NCI-H69 (cell line): ENCODE measurements around the gene ANXA2R.
A peak's percentile ranks its signal among the peaks of the same experiment; 100 is the strongest.
"Not testable (repeated sequence)": the region's sequence is repeated elsewhere in the genome, so short reads cannot be mapped to it uniquely, and the experiment has no call there.

ENCODE experiments used
- DNase-seq: peaks from one replicate; lab custom pipeline; 2025; lab: John Stamatoyannopoulos, UW

Gene ANXA2R

GRCh38 chr5:43060020-43060419 is 19.9 kb upstream of the ANXA2R start:
- not testable (repeated sequence) for DNase-seq

- DNase-seq, result not testable (repeated sequence)
Observed at GRCh38 chr5:43055098-43055497, 15.0 kb upstream of the ANXA2R start.

DNA sequence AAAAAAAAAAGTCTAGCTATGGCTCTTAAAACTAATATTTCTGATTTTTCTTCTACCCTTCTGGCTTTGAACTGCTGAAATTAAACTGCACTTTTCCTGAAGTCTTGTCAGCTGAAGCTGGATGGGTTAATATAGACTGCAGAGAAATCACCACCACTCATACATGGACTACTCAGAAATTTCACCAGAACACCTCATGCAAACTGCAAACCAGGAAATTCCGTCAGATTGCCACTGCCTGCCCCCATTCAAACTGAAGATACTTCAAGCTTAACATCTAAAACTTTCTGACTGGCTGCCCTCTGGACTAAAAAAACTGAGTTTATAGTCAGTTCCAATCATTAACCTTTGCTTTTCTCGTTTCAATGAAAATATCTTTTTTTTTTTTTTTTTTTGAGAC is 11.6 kb upstream of the ANXA2R start:
- DNase-seq, result no peak

GRCh38 chr5:43050384-43050783 is 10.3 kb upstream of the ANXA2R start:
- DNase-seq, result no peak

- no peak for DNase-seq
Observed at GRCh38 chr5:43049236-43049635, 9.1 kb upstream of the ANXA2R start.

GRCh38 chr5:43046474-43046873 is 6.4 kb upstream of the ANXA2R start:
- DNase-seq, result no peak

DNA sequence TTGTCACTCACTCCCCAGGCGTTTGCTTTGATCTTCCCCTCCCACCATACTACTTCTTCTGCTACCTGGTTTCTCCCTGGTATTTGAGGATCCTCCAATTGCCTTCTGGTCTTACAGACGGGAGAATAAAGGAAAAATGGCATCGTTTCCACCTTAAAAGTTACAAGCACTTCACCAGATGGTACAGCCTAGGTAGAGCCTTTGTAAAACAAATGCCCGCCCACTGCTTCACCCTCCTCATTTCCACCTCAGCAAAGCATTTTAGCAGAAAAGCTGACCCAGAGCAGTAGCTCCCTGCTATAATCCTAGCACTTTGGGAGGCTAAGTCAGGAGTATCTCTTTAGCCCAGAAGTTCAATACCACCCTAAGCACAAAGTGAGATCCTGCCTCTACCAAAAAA is 5.1 kb upstream of the ANXA2R start:
- DNase-seq, result no peak

DNA sequence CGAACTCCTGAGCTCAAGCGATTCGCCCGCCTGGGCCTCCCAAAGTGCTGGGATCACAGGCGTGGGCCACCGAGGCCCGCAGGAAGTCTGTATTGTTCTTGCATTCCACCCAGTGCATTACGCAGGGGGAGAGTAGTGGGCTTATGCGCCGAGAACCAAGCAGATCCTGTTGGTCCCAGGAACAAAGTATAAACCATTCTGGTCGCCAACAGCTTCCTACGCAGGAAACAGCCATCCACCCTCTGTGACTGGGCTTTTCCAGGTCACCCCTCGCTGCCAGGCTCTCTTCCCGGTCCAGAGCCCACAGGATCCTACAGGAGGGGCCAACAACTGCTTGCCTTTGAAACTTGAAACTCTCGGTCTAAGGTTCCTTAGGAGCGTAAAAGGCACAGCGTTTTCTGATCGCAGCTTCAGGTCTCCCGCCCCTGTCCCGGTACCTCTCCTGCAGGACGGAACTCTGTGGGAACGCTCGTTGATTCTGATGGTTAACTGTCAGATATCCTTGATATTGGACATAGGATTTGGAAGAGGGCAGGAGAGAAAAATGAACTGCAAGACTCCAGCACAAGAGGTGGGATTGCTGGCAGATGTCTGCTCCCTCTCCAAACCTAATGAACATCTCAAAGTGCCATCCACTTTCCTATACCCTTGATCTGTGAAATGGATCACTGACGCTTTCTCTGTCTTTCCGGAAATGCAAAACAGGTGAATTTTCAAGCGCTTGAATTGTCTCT is 4.2 kb upstream of the ANXA2R start:
- DNase-seq, result no peak

DNA sequence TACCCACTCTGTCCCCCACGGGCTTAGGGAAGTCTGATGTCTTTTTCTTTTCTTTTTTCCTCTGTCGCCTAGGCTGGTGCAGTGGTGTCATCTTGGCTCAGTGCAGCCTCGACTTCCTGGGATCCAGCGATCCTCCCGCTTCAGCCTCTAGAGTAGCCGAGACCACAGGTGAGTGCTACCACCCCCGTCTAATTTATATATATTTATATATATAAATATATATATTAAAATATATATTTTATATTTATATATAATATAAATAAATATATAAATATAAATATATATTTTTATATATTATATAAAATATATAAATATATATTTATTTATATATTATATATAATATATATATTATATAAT is 3.3 kb upstream of the ANXA2R start:
- DNase-seq, result no peak

- DNase-seq, result peak; percentile 54
Observed at GRCh38 chr5:43042626-43043399, 2.7 kb upstream of the ANXA2R start.

DNA sequence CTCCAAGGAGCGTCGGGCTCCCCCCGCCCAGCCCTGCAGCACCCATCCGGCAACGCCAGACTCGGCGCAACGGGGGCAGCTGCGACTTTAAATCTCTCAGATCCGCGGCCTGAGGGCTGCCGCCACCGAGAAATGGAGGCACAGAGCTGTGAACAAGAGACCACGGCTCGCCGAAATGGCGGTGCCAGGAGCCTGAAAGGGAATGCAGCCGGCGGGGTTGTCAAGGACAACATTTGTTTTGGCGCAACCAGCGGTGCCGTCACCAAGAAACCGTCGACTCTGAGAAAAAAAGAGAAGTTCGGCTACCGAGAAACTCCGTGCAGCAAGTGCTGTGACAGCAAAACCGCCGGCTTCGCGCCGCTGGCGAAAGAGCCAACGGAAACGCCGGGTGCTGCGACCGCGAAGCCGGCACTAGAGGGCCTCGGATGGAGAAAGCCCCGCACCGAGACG is 2.1 kb upstream of the ANXA2R start:
- peak; percentile 69 for DNase-seq

- peak; percentile 64 for DNase-seq
Observed at GRCh38 chr5:43041669-43042175, 1.6 kb upstream of the ANXA2R start.

DNA sequence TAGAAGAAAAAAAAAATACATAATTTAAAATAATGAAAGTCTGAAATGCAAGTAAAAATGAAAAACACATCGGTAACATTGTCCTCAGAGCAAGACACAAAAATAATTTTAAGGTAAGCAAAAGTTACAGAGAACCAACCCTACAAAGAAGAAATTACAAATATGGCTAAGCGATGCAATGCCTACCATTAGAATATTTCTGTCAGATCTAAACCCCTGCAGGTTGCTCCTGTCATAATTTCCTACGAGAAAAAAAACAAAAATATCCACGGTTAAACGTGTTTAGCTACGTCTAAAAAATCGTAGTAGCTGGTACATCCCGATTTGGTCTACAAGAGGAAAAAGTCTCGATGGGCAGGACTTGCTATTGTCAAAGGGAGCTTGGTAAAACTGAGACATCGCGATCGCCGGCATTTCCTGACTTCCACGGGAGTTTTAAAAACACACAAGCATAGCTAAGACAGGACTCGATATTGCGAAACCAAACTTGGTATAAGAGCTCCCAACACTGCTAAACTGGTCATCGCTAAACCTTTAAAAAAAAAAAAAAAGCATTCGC is 1.1 kb upstream of the ANXA2R start:
- peak; percentile 21 for DNase-seq

DNA sequence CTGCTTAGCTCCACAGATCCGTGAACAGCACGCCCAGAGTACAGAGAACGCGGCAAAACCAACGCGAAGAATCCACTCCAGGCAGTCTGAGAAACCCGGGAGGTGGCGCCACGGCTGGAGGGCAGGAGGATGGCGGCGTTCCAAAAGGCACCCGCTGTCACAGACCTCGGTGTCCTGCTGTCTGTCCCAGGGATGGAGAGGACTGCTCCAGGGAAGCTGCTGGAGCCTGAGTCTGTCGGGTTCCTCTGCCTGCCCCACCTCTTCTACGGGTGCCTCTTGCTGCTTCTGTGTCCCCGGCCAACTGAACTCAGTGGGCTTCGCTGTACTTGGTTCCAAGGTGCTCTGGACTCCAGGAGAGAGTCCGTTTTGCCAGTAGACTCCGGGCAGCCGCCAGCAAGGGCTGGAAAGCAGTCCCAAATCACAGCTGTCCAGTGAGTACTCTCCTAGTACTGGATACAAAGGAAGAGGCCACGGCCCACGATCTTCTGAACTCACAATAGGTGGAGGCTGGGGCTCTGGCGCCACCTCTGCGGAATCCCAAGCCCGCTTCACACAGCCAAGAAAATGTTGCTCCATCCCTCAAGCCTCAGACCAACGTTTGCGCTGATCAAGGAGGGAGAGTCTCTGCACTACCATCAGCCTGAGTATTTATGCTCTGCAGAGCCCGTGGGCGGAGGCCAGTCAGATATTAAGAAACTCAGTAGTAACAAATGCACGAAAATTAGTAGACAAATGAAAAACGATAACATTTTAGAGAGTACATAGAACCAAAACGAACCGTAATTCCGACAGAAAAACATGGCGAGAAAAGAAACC is 440 bp downstream of the ANXA2R start:
- DNase-seq, result peak; percentile 44

GRCh38 chr5:43039152-43039470 is 1.0 kb downstream of the ANXA2R start:
- no peak for DNase-seq

GRCh38 chr5:43038496-43038989 is 1.6 kb downstream of the ANXA2R start:
- no peak for DNase-seq

DNA sequence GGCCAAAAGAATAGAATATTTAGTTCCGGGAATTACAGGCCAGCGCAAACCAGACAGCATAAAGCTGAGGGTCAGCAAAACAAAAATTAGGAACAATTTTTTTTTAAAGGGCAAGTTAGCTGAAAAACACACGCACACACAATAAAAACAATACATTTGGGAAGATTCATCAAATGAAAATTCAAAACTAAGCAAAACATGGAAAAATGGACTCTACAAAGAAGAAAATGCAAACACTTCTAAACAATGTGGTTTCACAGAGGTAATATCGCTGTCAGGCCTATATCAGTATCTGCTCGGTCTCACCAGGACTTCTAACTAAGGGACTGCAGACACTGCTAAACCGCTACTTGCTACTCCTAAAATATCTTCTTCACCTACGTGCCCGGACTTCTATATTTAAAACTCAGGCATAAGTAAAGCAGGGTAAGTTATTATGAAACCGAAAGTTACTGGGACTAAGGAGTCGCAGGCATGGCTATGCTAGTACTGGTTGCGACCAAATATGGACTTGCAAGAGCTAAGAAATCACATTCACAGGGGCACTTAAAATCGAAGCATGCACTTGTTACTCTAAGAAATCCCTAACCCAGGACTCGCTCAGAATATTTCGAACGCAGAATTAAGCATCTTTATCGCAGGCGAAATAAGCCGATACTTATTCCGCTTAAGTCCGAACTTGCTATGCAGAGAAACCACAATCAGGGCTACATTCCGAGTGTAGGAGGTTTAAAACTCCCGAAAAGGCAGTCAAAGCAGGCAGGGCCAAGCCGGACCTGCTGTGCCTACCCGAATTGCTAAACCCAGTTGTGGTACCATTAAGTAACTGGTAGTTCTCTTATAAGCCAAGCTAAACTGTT is 2.3 kb downstream of the ANXA2R start:
- DNase-seq, result no peak

DNA sequence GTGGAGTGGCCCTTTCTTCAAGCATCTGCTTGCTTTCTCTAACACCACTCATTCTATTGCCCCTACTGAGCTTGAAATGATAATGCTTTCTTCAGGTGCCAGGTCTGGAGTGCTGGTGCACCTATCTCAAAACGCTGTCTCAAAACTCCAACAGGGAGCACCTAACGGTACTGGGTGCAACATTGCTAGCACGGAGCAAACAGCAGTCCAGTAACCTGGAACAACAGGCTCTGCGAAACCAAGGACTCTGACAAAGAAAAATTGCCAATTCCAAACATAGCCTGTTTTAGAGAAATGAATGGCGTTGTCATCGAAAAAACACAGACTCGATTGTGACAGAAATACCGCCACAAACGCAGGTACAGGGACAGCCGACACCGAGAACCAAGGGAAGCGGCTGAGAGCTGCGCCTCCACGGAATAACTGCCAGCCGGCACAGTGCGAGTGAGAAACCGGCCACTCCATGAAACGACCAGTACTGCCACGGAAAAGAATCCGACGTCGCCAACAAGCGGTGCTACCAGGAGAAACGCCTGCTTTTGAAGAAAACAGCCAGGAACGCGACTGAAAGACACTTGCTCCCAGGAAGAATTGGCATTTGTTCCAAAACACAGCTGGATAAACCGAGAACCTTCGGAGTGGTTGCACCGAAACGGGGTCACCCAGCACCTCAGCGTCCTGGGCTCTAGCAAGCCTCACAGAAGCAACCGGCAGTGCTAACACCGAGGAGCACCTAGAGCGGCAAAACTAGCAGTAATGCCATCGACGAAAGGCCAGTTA is 3.1 kb downstream of the ANXA2R start:
- DNase-seq, result no peak

- DNase-seq, result no peak
Observed at GRCh38 chr5:43036409-43036808, 3.7 kb downstream of the ANXA2R start.

- no peak for DNase-seq
Observed at GRCh38 chr5:43034591-43034968, 5.5 kb downstream of the ANXA2R start.
